A549 (cell line): ENCODE measurements around the gene AK8.

ENCODE experiments used
- CHD2 ChIP-seq: fragments of 150-350 bp; IDR thresholded peaks from 2 replicates; pipeline ENCODE4 v1.6.1; 2014; ENCODE audit warnings: low read length; ENCODE audit not compliant: partially characterized antibody
- CTCF ChIP-seq: fragments of >200 bp; sonication (Bioruptor Twin); formaldehyde crosslinking; IDR thresholded peaks from 3 replicates; pipeline ENCODE4 v1.5.1; 2016
- EP300 ChIP-seq, 2 experiments: fragments of >200 bp; sonication (Bioruptor Twin); formaldehyde crosslinking; IDR thresholded peaks; 2 replicates in 1 of 2; 3 replicates in 1 of 2; pipeline ENCODE4 v1.6.1; 2016 to 2017
- GATA3 ChIP-seq: IDR thresholded peaks from 2 replicates; pipeline ENCODE4 v1.6.1; 2012; ENCODE audit warnings: borderline replicate concordance
- MAFK ChIP-seq: fragments of 450-650 bp; IDR thresholded peaks from 2 replicates; pipeline ENCODE4 v1.6.1; 2014; ENCODE audit not compliant: partially characterized antibody
- MAX ChIP-seq: IDR thresholded peaks from 2 replicates; pipeline ENCODE4 v1.6.1; 2012
- MYC ChIP-seq: IDR thresholded peaks from 2 replicates; pipeline ENCODE4 v1.6.1; 2012; ENCODE audit warnings: mild to moderate bottlenecking, inconsistent platforms, low read length, improper control_type of control experiment, borderline replicate concordance
- NR3C1 ChIP-seq: fragments of >200 bp; sonication (Bioruptor Twin); formaldehyde crosslinking; IDR thresholded peaks from 3 replicates; pipeline ENCODE4 v1.6.1; 2017
- PHF8 ChIP-seq: fragments of 200-600 bp; sonication (generic); IDR thresholded peaks from 2 replicates; pipeline ENCODE4 v1.6.1; 2016; ENCODE audit warnings: low read depth, mild to moderate bottlenecking, antibody characterized with exemption, moderate library complexity, borderline replicate concordance
- POLR2A ChIP-seq: IDR thresholded peaks from 2 replicates; pipeline ENCODE4 v1.6.1; 2012; ENCODE audit warnings: mild to moderate bottlenecking, low read length
- RAD21 ChIP-seq, 2 experiments: fragments of >200 bp in 1 of 2; sonication (Bioruptor Twin) in 1 of 2; formaldehyde crosslinking in 1 of 2; IDR thresholded peaks in 1 of 2; conservative IDR thresholded peaks in 1 of 2; 2 replicates in 1 of 2; 3 replicates in 1 of 2; pipeline ENCODE4 v1.6.1; 2012 to 2018; ENCODE audit warnings: inconsistent platforms in 1 of 2
- RARB ChIP-seq: fragments of 250-450 bp; sonication (Bioruptor Pico); IDR thresholded peaks from 2 replicates; pipeline ENCODE4 v1.8.0; 2021; ENCODE audit warnings: mild to moderate bottlenecking, moderate library complexity
- SMC3 ChIP-seq: fragments of >200 bp; sonication (Bioruptor Twin); formaldehyde crosslinking; IDR thresholded peaks from 3 replicates; pipeline ENCODE4 v1.6.1; 2018; ENCODE audit warnings: inconsistent platforms
- TF ChIP-seq, protein P1 (sequence below): fragments of >200 bp; sonication (Bioruptor Twin); formaldehyde crosslinking; IDR thresholded peaks from 2 replicates; pipeline ENCODE4 v1.6.1; 2016

GRCh38 chr9:132679946-132680625 lies 198.0 kb downstream of the AK8 start:
- no peak for TF ChIP-seq POLR2A
- TF ChIP-seq CTCF: no peak
- TF ChIP-seq PHF8: no peak
- TF ChIP-seq SMC3: no peak
- TF ChIP-seq NR3C1: no peak
- TF ChIP-seq GATA3: no peak
- no peak for TF ChIP-seq MAFK
- no peak for TF ChIP-seq RAD21 (conservative IDR thresholded peaks at IDR 0.05 in 1 of 2, IDR thresholded peaks at IDR 0.05 in 1 of 2)
- no peak for TF ChIP-seq EP300 (IDR thresholded peaks at IDR 0.05)
- TF ChIP-seq MAX: no peak
- TF ChIP-seq CHD2: no peak
- TF ChIP-seq RARB: no peak
- TF ChIP-seq MYC: no peak
- TF ChIP-seq, protein P1, sequence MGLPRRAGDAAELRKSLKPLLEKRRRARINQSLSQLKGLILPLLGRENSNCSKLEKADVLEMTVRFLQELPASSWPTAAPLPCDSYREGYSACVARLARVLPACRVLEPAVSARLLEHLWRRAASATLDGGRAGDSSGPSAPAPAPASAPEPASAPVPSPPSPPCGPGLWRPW: no peak
